K562 (cell line): ENCODE results near the gene VEGFB. TPM values are rescaled to one million over a fixed set of nuclear protein-coding genes. Genes with fewer than 3 reads are reported as not detected.

Experiments used
- ATF3 ChIP-seq, 2 experiments: fragments of 450-650 bp in 1 of 2; sonication (generic) in 1 of 2; formaldehyde crosslinking in 1 of 2; IDR thresholded peaks in 1 of 2; conservative IDR thresholded peaks in 1 of 2; 2 replicates each; pipeline versions ENCODE4 v1.6.1 to v1.8.1; 2016 to 2023; ENCODE audit warnings: mild to moderate bottlenecking in 2 of 2, moderate library complexity in 2 of 2, inconsistent platforms in 1 of 2, missing genetic modification reagents in 1 of 2
- CBFA2T3 ChIP-seq: fragments of 450-650 bp; IDR thresholded peaks from 2 replicates; pipeline ENCODE4 v1.6.1; 2017
- ETS2 ChIP-seq: IDR thresholded peaks from 2 replicates; pipeline ENCODE4 v1.6.1; 2016; ENCODE audit warnings: borderline replicate concordance, missing genetic modification characterization, mild to moderate bottlenecking, moderate library complexity, missing compliant biosample characterization; ENCODE audit not compliant: poor library complexity, severe bottlenecking
- FOXP1 ChIP-seq: sonication (generic); formaldehyde crosslinking; IDR thresholded peaks from 2 replicates; pipeline ENCODE4 v1.8.0; 2022; ENCODE audit warnings: mild to moderate bottlenecking, missing genetic modification reagents
- MGA ChIP-seq: fragments of 450-650 bp; IDR thresholded peaks from 2 replicates; pipeline ENCODE4 v1.6.1; 2016; ENCODE audit warnings: mild to moderate bottlenecking, moderate library complexity
- STAT5A ChIP-seq: IDR thresholded peaks from 2 replicates; pipeline ENCODE4 v1.6.1; 2012; ENCODE audit warnings: low read length, inconsistent platforms, borderline replicate concordance
- WHSC1 ChIP-seq: IDR thresholded peaks from one replicate; pipeline ENCODE4 v1.6.1; 2012; ENCODE audit warnings: low read length, control low read depth, inconsistent platforms
- polyA plus RNA-seq, 8 experiments: library from polyadenylated mRNA; depleted of rRNA in 4 of 8; stranded (reverse) in 5 of 8; unstranded in 3 of 8; fragments of >200 nt; fragmentation: Nextera tagmentation in 2 of 8; fragmentation: Illumina TruSeq in 1 of 8; extraction: Ambion mirVana in 2 of 8; extraction: Trizol in 1 of 8; gene quantifications; 2 replicates each; pipeline versions ENCODE4 v1.2.1 to v1.2.3, GENCODE V29; 2011 to 2014; ENCODE audit warnings: inconsistent platforms in 1 of 8, missing spikeins in 1 of 8
- total RNA-seq, 7 experiments: library from RNA; depleted of rRNA in 6 of 7; stranded (reverse); fragments of >200 nt in 6 of 7; fragmentation: Illumina TruSeq in 2 of 7; extraction: Trizol in 2 of 7; gene quantifications; 2 replicates each; pipeline versions ENCODE4 v1.2.1 to v1.2.3, GENCODE V29; 2011 to 2021; ENCODE audit warnings: low replicate concordance in 1 of 7
- TF ChIP-seq, protein P1 (sequence below), 2 experiments: fragments of 450-650 bp in 1 of 2; IDR thresholded peaks; 2 replicates each; pipeline ENCODE4 v1.6.1; 2011 to 2017; ENCODE audit warnings: low read depth in 2 of 2, antibody characterized with exemption in 1 of 2, borderline replicate concordance in 1 of 2, low read length in 1 of 2, mild to moderate bottlenecking in 1 of 2, mixed read lengths in 1 of 2; ENCODE audit not compliant: control insufficient read depth in 1 of 2
- TF ChIP-seq, protein P2 (sequence below): fragments of 250-450 bp; sonication (Bioruptor Pico); IDR thresholded peaks from 2 replicates; pipeline ENCODE4 v1.8.0; 2021; ENCODE audit warnings: borderline replicate concordance, mild to moderate bottlenecking, moderate library complexity; ENCODE audit not compliant: poor library complexity, severe bottlenecking

Gene VEGFB
- total and polyA plus RNA-seq, 9 of the 15 experiments (the other 6 are each of a cell fraction or from before 2014, with no cell fraction given) = 11.0 to 83.4 (median 25.7) TPM

GRCh38 chr11:64232182-64232966 lies 2.0 kb upstream of the VEGFB start (continued):
- TF ChIP-seq, protein P1, sequence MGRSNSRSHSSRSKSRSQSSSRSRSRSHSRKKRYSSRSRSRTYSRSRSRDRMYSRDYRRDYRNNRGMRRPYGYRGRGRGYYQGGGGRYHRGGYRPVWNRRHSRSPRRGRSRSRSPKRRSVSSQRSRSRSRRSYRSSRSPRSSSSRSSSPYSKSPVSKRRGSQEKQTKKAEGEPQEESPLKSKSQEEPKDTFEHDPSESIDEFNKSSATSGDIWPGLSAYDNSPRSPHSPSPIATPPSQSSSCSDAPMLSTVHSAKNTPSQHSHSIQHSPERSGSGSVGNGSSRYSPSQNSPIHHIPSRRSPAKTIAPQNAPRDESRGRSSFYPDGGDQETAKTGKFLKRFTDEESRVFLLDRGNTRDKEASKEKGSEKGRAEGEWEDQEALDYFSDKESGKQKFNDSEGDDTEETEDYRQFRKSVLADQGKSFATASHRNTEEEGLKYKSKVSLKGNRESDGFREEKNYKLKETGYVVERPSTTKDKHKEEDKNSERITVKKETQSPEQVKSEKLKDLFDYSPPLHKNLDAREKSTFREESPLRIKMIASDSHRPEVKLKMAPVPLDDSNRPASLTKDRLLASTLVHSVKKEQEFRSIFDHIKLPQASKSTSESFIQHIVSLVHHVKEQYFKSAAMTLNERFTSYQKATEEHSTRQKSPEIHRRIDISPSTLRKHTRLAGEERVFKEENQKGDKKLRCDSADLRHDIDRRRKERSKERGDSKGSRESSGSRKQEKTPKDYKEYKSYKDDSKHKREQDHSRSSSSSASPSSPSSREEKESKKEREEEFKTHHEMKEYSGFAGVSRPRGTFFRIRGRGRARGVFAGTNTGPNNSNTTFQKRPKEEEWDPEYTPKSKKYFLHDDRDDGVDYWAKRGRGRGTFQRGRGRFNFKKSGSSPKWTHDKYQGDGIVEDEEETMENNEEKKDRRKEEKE (IDR thresholded peaks at IDR 0.05; ENCODE audit: borderline replicate concordance in 1 of 2, control insufficient read depth in 1 of 2, low read depth in 2 of 2, low read length in 1 of 2) = no peak
- no peak for TF ChIP-seq FOXP1 (CRISPR knock-in tag)
- TF ChIP-seq STAT5A = no peak
- peak; percentile 47; the same call in 1 of the 2 replicates for TF ChIP-seq CBFA2T3
- TF ChIP-seq ATF3 (IDR thresholded peaks at IDR 0.05) = 0 out of 2 replicates have a peak, but pooled peaks have one; percentile 23
- TF ChIP-seq ATF3 (CRISPR knock-in tag; conservative IDR thresholded peaks at IDR 0.05) = no peak
- TF ChIP-seq MGA = no peak
- no peak for TF ChIP-seq WHSC1
- TF ChIP-seq, protein P2, sequence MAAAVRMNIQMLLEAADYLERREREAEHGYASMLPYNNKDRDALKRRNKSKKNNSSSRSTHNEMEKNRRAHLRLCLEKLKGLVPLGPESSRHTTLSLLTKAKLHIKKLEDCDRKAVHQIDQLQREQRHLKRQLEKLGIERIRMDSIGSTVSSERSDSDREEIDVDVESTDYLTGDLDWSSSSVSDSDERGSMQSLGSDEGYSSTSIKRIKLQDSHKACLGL (CRISPR knock-in tag) = no peak
- no peak for TF ChIP-seq ETS2 (tag)
